Measurements from ENCODE around the gene GBX1.

Gene GBX1

GRCh38 chr7:151123158-151123821 lies 44.2 kb downstream of the GBX1 start:
- no peak for DNase-seq (ENCODE audit: low read depth)
- no peak for TF ChIP-seq CTCF (conservative IDR thresholded peaks at IDR 0.05; ENCODE audit: low read depth, low read length)
- H3K4me3 ChIP-seq (ENCODE audit: low read depth, low read length), result no peak overlapping the region

- H3K4me3 ChIP-seq (ENCODE audit: low read depth, low read length), result no peak overlapping the region
- DNase-seq (ENCODE audit: low read depth), result no peak
- TF ChIP-seq CTCF (conservative IDR thresholded peaks at IDR 0.05; ENCODE audit: low read depth, low read length), result no peak
Observed at GRCh38 chr7:151122796-151123157, 44.7 kb downstream of the GBX1 start.

- DNase-seq (ENCODE audit: low read depth), result no peak
- no peak for TF ChIP-seq CTCF (conservative IDR thresholded peaks at IDR 0.05; ENCODE audit: low read depth, low read length)
- no peak overlapping the region for H3K4me3 ChIP-seq (ENCODE audit: low read depth, low read length)
Observed at GRCh38 chr7:151122276-151122675, 45.2 kb downstream of the GBX1 start.

DNA sequence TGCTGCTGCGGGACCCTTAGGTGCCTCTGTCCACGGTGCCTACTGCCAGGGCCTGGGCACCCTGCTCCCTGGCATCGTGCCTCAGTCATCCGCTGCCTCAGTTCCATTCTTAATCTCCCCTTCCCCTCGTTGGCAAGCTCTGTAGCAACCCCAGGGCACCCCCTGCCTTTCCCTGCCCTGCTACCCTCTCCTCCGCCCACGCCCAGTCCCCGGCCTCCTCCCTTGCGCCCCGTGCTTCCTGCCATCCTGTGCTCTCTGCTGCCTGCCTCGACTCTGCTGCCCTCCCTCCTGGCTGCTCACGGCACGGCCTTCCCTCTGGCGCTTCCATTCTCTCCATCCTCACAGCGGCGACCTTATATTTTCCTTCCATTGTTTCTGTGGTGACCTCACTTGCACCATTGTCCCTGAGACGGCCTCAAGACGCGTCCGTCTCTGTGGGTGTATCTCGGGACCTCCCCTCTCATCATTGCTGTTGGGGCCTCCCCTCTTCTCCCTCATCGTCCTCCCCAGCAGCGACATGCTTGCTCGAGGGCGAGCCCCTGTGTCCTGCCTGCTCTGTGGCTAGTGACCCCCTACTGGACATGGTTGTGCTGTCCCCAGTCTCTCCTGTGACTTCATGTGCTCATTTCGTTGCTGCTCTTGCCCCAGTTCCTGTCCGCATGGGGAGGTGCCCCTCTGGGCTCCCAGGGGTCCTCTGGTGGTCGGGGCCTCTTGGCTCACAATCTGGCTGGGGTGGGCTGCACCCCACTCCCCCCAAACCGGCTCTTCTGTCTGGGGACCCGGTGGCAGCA lies 45.9 kb downstream of the GBX1 start:
- H3K4me3 ChIP-seq (ENCODE audit: low read depth, low read length), result no peak overlapping the region
- TF ChIP-seq CTCF (conservative IDR thresholded peaks at IDR 0.05; ENCODE audit: low read depth, low read length), result no peak
- DNase-seq (ENCODE audit: low read depth), result no peak

GRCh38 chr7:151120896-151121295 lies 46.6 kb downstream of the GBX1 start:
- TF ChIP-seq CTCF (conservative IDR thresholded peaks at IDR 0.05; ENCODE audit: low read depth, low read length), result no peak
- DNase-seq (ENCODE audit: low read depth), result no peak
- no peak overlapping the region for H3K4me3 ChIP-seq (ENCODE audit: low read depth, low read length)

DNA sequence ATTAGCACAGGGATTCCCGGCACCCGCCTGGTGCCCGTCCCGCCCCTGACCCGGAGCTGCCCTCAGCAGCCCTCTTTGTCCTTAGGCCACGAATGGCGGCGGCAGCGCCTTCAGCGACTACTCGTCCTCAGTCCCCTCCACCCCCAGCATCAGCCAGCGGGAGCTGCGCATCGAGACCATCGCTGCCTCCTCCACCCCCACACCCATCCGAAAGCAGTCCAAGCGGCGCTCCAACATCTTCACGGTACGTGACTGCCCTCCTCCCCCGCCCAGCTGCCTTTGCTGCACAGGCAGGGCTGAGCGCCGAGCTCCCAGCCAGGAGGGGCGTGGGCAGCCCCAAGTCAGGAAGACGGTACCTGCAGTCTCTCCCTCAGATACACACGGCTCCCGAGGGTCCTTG lies 47.6 kb downstream of the GBX1 start:
- H3K4me3 ChIP-seq (ENCODE audit: low read depth, low read length), result no peak overlapping the region
- TF ChIP-seq CTCF (conservative IDR thresholded peaks at IDR 0.05; ENCODE audit: low read depth, low read length), result no peak
- DNase-seq (ENCODE audit: low read depth), result no peak

GRCh38 chr7:151119055-151119415 lies 48.5 kb downstream of the GBX1 start:
- no peak overlapping the region for H3K4me3 ChIP-seq (ENCODE audit: low read depth, low read length)
- DNase-seq (ENCODE audit: low read depth), result no peak
- TF ChIP-seq CTCF (conservative IDR thresholded peaks at IDR 0.05; ENCODE audit: low read depth, low read length), result no peak

All from choroid plexus epithelial cell (primary cell).